RWPE1 (cell line): ENCODE data around the gene HBM.
"Not testable (repeated sequence)": the region's sequence is repeated elsewhere in the genome, so short reads cannot be mapped to it uniquely, and the experiment has no call there.

ENCODE experiments used
- CTCF ChIA-PET: fragments of 350-600 bp; sonication (Branson Sonifier 250); formaldehyde crosslinking; extraction: SDS; loops from one replicate; lab custom pipeline; 2021; lab: Yijun Ruan, JAX
- POLR2A ChIA-PET: fragments of 400-600 bp; formaldehyde crosslinking; extraction: SDS; loops from one replicate; lab custom pipeline; 2020; ENCODE audit warnings: antibody characterized with exemption; ENCODE audit not compliant: low non-redundant PET; lab: Yijun Ruan, JAX
- DNase-seq: peaks from one replicate; pipeline ENCODE4 v3.0.0; 2012; ENCODE audit warnings: low spot score
- H3K27ac ChIP-seq: fragments of 450-650 bp; 2 replicates; pipeline ENCODE4 v1.5.1; 2017
- CTCF ChIP-seq: fragments of 450-650 bp; conservative IDR thresholded peaks from 2 replicates; pipeline ENCODE4 v1.5.1; 2017; ENCODE audit warnings: low read depth, mild to moderate bottlenecking

The HBM gene

DNA sequence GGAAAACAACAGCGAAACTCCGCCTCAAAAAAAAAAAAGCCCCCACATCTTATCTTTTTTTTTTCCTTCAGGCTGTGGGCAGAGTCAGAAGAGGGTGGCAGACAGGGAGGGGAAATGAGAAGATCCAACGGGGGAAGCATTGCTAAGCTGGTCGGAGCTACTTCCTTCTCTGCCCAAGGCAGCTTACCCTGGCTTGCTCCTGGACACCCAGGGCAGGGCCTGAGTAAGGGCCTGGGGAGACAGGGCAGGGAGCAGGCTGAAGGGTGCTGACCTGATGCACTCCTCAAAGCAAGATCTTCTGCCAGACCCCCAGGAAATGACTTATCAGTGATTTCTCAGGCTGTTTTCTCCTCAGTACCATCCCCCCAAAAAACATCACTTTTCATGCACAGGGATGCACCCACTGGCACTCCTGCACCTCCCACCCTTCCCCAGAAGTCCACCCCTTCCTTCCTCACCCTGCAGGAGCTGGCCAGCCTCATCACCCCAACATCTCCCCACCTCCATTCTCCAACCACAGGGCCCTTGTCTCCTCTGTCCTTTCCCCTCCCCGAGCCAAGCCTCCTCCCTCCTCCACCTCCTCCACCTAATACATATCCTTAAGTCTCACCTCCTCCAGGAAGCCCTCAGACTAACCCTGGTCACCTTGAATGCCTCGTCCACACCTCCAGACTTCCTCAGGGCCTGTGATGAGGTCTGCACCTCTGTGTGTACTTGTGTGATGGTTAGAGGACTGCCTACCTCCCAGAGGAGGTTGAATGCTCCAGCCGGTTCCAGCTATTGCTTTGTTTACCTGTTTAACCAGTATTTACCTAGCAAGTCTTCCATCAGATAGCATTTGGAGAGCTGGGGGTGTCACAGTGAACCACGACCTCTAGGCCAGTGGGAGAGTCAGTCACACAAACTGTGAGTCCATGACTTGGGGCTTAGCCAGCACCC lies 9.5 kb downstream of the HBM start:
- H3K27ac ChIP-seq: no peak overlapping the region
- DNase-seq: no peak
- CTCF ChIA-PET: interaction anchor here (0.6 kb wide), 1 partner anchor 359 kb away, joined by 3 read pairs; no protein-coding TSS in a partner anchor
- no peak for TF ChIP-seq CTCF
- POLR2A ChIA-PET: no interaction called here

DNA sequence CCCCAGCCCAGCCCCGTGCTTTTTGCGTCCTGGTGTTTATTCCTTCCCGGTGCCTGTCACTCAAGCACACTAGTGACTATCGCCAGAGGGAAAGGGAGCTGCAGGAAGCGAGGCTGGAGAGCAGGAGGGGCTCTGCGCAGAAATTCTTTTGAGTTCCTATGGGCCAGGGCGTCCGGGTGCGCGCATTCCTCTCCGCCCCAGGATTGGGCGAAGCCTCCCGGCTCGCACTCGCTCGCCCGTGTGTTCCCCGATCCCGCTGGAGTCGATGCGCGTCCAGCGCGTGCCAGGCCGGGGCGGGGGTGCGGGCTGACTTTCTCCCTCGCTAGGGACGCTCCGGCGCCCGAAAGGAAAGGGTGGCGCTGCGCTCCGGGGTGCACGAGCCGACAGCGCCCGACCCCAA lies 10.2 kb downstream of the HBM start:
- DNase-seq, H3K27ac ChIP-seq, POLR2A ChIA-PET: not testable (repeated sequence)
- CTCF ChIA-PET: interaction anchor here (0.6 kb wide), 1 partner anchor 358 kb away, joined by 3 read pairs; no protein-coding TSS in a partner anchor

DNA sequence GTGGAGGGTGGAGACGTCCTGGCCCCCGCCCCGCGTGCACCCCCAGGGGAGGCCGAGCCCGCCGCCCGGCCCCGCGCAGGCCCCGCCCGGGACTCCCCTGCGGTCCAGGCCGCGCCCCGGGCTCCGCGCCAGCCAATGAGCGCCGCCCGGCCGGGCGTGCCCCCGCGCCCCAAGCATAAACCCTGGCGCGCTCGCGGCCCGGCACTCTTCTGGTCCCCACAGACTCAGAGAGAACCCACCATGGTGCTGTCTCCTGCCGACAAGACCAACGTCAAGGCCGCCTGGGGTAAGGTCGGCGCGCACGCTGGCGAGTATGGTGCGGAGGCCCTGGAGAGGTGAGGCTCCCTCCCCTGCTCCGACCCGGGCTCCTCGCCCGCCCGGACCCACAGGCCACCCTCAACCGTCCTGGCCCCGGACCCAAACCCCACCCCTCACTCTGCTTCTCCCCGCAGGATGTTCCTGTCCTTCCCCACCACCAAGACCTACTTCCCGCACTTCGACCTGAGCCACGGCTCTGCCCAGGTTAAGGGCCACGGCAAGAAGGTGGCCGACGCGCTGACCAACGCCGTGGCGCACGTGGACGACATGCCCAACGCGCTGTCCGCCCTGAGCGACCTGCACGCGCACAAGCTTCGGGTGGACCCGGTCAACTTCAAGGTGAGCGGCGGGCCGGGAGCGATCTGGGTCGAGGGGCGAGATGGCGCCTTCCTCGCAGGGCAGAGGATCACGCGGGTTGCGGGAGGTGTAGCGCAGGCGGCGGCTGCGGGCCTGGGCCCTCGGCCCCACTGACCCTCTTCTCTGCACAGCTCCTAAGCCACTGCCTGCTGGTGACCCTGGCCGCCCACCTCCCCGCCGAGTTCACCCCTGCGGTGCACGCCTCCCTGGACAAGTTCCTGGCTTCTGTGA lies 11.0 kb downstream of the HBM start, which contains the start of gene HBA1:
Gene HBA1, plus strand, starts transcription at position 204 of the 906 bp plus-strand sequence. Its CDS starts 37 bp downstream, at position 241.
- CTCF ChIA-PET, H3K27ac ChIP-seq, POLR2A ChIA-PET, DNase-seq: not testable (repeated sequence)

GRCh38 chr16:177394-177822 lies 11.6 kb downstream of the HBM start:
- no peak for TF ChIP-seq CTCF
- H3K27ac ChIP-seq: no peak overlapping the region
- POLR2A ChIA-PET: no interaction called here
- no peak for DNase-seq
- CTCF ChIA-PET: no interaction called here

DNA sequence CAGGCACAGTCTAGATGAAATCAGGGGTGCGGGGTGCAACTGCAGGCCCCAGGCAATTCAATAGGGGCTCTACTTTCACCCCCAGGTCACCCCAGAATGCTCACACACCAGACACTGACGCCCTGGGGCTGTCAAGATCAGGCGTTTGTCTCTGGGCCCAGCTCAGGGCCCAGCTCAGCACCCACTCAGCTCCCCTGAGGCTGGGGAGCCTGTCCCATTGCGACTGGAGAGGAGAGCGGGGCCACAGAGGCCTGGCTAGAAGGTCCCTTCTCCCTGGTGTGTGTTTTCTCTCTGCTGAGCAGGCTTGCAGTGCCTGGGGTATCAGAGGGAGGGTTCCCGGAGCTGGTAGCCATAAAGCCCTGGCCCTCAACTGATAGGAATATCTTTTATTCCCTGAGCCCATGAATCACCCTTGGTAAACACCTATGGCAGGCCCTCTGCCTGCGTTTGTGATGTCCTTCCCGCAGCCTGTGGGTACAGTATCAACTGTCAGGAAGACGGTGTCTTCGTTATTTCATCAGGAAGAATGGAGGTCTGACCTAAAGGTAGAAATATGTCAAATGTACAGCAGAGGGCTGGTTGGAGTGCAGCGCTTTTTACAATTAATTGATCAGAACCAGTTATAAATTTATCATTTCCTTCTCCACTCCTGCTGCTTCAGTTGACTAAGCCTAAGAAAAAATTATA lies 12.3 kb downstream of the HBM start:
- ChIA-PET CTCF (no interaction called here), POLR2A (no interaction called here)
- TF ChIP-seq CTCF: no peak
- no peak for DNase-seq
- H3K27ac ChIP-seq: no peak overlapping the region

GRCh38 chr16:178668-179015 lies 12.9 kb downstream of the HBM start:
- no peak for DNase-seq
- CTCF ChIA-PET: no interaction called here
- H3K27ac ChIP-seq: no peak overlapping the region
- no peak for TF ChIP-seq CTCF
- POLR2A ChIA-PET: no interaction called here
